Neural cell (in vitro differentiated cells): ENCODE results near the gene BICC1. TPM values are rescaled to one million over a fixed set of nuclear protein-coding genes. Genes with fewer than 3 reads are reported as not detected.

Source experiments
- H2AFZ ChIP-seq: fragments of 200-600, 300-800 bp; sonication (generic), shearing (Covaris generic); 2 replicates; pipeline ENCODE4 v1.6.0; 2014; ENCODE audit warnings: low read depth, mild to moderate bottlenecking, antibody characterized with exemption, low read length, moderate library complexity
- H3F3A ChIP-seq: fragments of 200-600 bp; shearing (Covaris generic); 2 replicates; pipeline ENCODE4 v1.6.1; 2016; ENCODE audit warnings: mild to moderate bottlenecking, moderate library complexity, mixed read lengths, antibody characterized with exemption, low read length; ENCODE audit not compliant: insufficient read depth, poor library complexity, severe bottlenecking
- H3K27ac ChIP-seq: fragments of 200-600, 300-800 bp; sonication (generic), shearing (Covaris generic); 2 replicates; pipeline ENCODE4 v1.5.1; 2014; ENCODE audit warnings: mild to moderate bottlenecking, low read length, moderate library complexity
- H3K27me3 ChIP-seq: fragments of 300-800, 200-600 bp; sonication (generic), shearing (Covaris generic); 2 replicates; pipeline ENCODE4 v1.6.0; 2014; ENCODE audit warnings: mild to moderate bottlenecking, low read depth, low read length, moderate library complexity; ENCODE audit not compliant: insufficient read depth
- H3K36me3 ChIP-seq: fragments of 300-800, 200-600 bp; sonication (generic), shearing (Covaris generic); 2 replicates; pipeline ENCODE4 v1.5.1; 2014; ENCODE audit warnings: mild to moderate bottlenecking, antibody characterized with exemption, low read length, moderate library complexity; ENCODE audit not compliant: insufficient read depth
- H3K4me2 ChIP-seq: fragments of 300-800, 200-600 bp; sonication (generic), shearing (Covaris generic); 2 replicates; pipeline ENCODE4 v1.6.0; 2014; ENCODE audit warnings: mild to moderate bottlenecking, low read length
- H3K4me3 ChIP-seq: fragments of 300-800, 200-600 bp; sonication (generic), shearing (Covaris generic); 2 replicates; pipeline ENCODE4 v1.5.1; 2014; ENCODE audit warnings: mild to moderate bottlenecking, low read length, moderate library complexity
- H3K79me2 ChIP-seq: fragments of 200-600 bp; shearing (Covaris generic); replicated peaks from 2 replicates; pipeline ENCODE4 v1.6.0; 2014; ENCODE audit warnings: mild to moderate bottlenecking, low read length, moderate library complexity; ENCODE audit not compliant: insufficient read depth
- H3K9ac ChIP-seq: fragments of 300-800, 200-600 bp; sonication (generic), shearing (Covaris generic); 2 replicates; pipeline ENCODE4 v1.6.1; 2016; ENCODE audit warnings: mild to moderate bottlenecking, low read length, mixed read lengths
- H3K9me2 ChIP-seq: fragments of 200-600 bp; shearing (Covaris generic); 2 replicates; pipeline ENCODE4 v1.6.1; 2016; ENCODE audit warnings: mild to moderate bottlenecking, low read length, mixed read lengths; ENCODE audit not compliant: insufficient read depth
- H3K9me3 ChIP-seq: fragments of 200-600, 300-800 bp; sonication (generic), shearing (Covaris generic); 2 replicates; pipeline ENCODE4 v1.6.1; 2016; ENCODE audit warnings: mild to moderate bottlenecking, mixed run types, low read length, moderate library complexity, mixed read lengths
- H4K20me1 ChIP-seq: fragments of 200-600 bp; shearing (Covaris generic); 2 replicates; pipeline ENCODE4 v1.6.1; 2016; ENCODE audit warnings: mild to moderate bottlenecking, mixed run types; ENCODE audit not compliant: insufficient read depth
- CTCF ChIP-seq: fragments of 450-650 bp; IDR thresholded peaks from 2 replicates; pipeline ENCODE4 v1.5.1; 2014; ENCODE audit warnings: antibody characterized with exemption, mild to moderate bottlenecking, moderate library complexity; ENCODE audit not compliant: poor library complexity, severe bottlenecking
- EP300 ChIP-seq: fragments of 450-650 bp; conservative IDR thresholded peaks from 2 replicates; pipeline ENCODE4 v1.6.1; 2014; ENCODE audit warnings: antibody characterized with exemption, mild to moderate bottlenecking, moderate library complexity; ENCODE audit not compliant: poor library complexity, severe bottlenecking
- EZH2 ChIP-seq: fragments of 200-600, 300-800 bp; shearing (Covaris generic), sonication (generic); IDR thresholded peaks from 2 replicates; pipeline ENCODE4 v1.6.1; 2014; ENCODE audit warnings: antibody characterized with exemption, low read length, borderline replicate concordance, mild to moderate bottlenecking; ENCODE audit not compliant: insufficient read depth, poor library complexity, severe bottlenecking
- MXI1 ChIP-seq: fragments of 450-650 bp; conservative IDR thresholded peaks from 2 replicates; pipeline ENCODE4 v1.6.1; 2014; ENCODE audit warnings: antibody characterized with exemption, mild to moderate bottlenecking; ENCODE audit not compliant: poor library complexity, severe bottlenecking
- POLR2AphosphoS5 ChIP-seq: IDR thresholded peaks from 2 replicates; pipeline ENCODE4 v1.6.1; 2012
- RAD21 ChIP-seq: fragments of 450-650 bp; conservative IDR thresholded peaks from 2 replicates; pipeline ENCODE4 v1.6.1; 2014; ENCODE audit warnings: antibody characterized with exemption, mild to moderate bottlenecking, moderate library complexity
- SMC3 ChIP-seq: fragments of 450-650 bp; conservative IDR thresholded peaks from 2 replicates; pipeline ENCODE4 v1.6.1; 2014; ENCODE audit warnings: antibody characterized with exemption, mild to moderate bottlenecking, moderate library complexity; ENCODE audit not compliant: poor library complexity
- TAF1 ChIP-seq: IDR thresholded peaks from 2 replicates; pipeline ENCODE4 v1.6.1; 2012; ENCODE audit warnings: low read depth
- polyA plus RNA-seq: library from polyadenylated mRNA; depleted of rRNA; stranded (reverse); fragments of >200 nt; gene quantifications from 2 replicates; pipeline ENCODE4 v1.2.3, GENCODE V29; 2014
- TF ChIP-seq, protein P1 (sequence below): IDR thresholded peaks from 2 replicates; pipeline ENCODE4 v1.6.1; 2012; ENCODE audit warnings: borderline replicate concordance

The BICC1 gene
- polyA plus RNA-seq, 1 donor from 2014 or later = 7.6 TPM

- H3K27ac ChIP-seq = no peak overlapping the region
- TF ChIP-seq, protein P1, sequence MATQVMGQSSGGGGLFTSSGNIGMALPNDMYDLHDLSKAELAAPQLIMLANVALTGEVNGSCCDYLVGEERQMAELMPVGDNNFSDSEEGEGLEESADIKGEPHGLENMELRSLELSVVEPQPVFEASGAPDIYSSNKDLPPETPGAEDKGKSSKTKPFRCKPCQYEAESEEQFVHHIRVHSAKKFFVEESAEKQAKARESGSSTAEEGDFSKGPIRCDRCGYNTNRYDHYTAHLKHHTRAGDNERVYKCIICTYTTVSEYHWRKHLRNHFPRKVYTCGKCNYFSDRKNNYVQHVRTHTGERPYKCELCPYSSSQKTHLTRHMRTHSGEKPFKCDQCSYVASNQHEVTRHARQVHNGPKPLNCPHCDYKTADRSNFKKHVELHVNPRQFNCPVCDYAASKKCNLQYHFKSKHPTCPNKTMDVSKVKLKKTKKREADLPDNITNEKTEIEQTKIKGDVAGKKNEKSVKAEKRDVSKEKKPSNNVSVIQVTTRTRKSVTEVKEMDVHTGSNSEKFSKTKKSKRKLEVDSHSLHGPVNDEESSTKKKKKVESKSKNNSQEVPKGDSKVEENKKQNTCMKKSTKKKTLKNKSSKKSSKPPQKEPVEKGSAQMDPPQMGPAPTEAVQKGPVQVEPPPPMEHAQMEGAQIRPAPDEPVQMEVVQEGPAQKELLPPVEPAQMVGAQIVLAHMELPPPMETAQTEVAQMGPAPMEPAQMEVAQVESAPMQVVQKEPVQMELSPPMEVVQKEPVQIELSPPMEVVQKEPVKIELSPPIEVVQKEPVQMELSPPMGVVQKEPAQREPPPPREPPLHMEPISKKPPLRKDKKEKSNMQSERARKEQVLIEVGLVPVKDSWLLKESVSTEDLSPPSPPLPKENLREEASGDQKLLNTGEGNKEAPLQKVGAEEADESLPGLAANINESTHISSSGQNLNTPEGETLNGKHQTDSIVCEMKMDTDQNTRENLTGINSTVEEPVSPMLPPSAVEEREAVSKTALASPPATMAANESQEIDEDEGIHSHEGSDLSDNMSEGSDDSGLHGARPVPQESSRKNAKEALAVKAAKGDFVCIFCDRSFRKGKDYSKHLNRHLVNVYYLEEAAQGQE = no peak
- TF ChIP-seq POLR2AphosphoS5 (no peak), CTCF (no peak), MXI1 (no peak), EP300 (no peak), RAD21 (no peak), TAF1 (no peak), SMC3 (no peak), EZH2 (no peak)
- no peaks in the 10 kb centered on the region for H3K27me3 ChIP-seq
- no peaks in the 10 kb centered on the region for H3K9me3 ChIP-seq
- H3K4me2 ChIP-seq = no peak overlapping the region
- H3K79me2 ChIP-seq = no peaks in the 10 kb centered on the region
- no peak overlapping the region for H3K4me3 ChIP-seq
- H3K9me2 ChIP-seq = no peaks in the 10 kb centered on the region
- no peaks in the 10 kb centered on the region for H3F3A ChIP-seq
- no peaks in the 10 kb centered on the region for H3K36me3 ChIP-seq
- no peaks in the 10 kb centered on the region for H4K20me1 ChIP-seq
- no peak overlapping the region for H2AFZ ChIP-seq
- no peak overlapping the region for H3K9ac ChIP-seq
These were observed 30.5 kb downstream of the BICC1 start for GRCh38 chr10:58543141-58543540.

DNA sequence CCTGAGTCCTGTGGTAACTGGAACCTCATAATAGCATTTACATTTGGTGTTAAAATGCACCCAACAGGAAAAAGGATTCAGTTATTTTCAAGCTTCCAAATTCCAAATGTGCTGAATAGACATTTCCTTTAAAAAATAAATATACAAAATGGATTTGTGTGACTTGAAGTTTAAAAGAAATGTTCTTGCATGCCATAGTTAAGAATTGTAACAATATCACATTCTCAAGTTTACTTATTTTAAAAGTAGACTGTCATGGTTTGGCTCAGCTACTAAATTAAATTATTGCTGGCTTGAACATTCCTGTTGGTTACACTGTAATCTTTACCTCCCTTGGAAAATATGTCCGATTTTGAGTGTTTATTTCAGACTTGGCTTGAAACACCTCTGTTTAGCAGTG, 31.5 kb downstream of the BICC1 start:
- Histone ChIP-seq H3K27me3 (no peaks in the 10 kb centered on the region), H3K4me3 (no peak overlapping the region), H3K79me2 (no peaks in the 10 kb centered on the region), H4K20me1 (no peaks in the 10 kb centered on the region), H3K4me2 (no peak overlapping the region), H3K9ac (no peak overlapping the region), H3F3A (no peaks in the 10 kb centered on the region), H3K36me3 (no peaks in the 10 kb centered on the region), H2AFZ (no peak overlapping the region), H3K27ac (no peak overlapping the region), H3K9me3 (no peaks in the 10 kb centered on the region), H3K9me2 (no peaks in the 10 kb centered on the region)
- TF ChIP-seq EP300 = no peak
- TF ChIP-seq MXI1 = no peak
- TF ChIP-seq CTCF = no peak
